Measurements from ENCODE around the gene KLHL35.

The KLHL35 gene

GRCh38 chr11:75435571-75435925, 2.5 kb upstream of the KLHL35 start:
- TF ChIP-seq, protein P1, sequence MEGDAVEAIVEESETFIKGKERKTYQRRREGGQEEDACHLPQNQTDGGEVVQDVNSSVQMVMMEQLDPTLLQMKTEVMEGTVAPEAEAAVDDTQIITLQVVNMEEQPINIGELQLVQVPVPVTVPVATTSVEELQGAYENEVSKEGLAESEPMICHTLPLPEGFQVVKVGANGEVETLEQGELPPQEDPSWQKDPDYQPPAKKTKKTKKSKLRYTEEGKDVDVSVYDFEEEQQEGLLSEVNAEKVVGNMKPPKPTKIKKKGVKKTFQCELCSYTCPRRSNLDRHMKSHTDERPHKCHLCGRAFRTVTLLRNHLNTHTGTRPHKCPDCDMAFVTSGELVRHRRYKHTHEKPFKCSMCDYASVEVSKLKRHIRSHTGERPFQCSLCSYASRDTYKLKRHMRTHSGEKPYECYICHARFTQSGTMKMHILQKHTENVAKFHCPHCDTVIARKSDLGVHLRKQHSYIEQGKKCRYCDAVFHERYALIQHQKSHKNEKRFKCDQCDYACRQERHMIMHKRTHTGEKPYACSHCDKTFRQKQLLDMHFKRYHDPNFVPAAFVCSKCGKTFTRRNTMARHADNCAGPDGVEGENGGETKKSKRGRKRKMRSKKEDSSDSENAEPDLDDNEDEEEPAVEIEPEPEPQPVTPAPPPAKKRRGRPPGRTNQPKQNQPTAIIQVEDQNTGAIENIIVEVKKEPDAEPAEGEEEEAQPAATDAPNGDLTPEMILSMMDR (IDR thresholded peaks at IDR 0.05; ENCODE audit: borderline replicate concordance, control extremely low read depth, extremely low read depth, insufficient read depth, missing control alignments), result no peak
- in situ Hi-C loops (cut with MboI; ENCODE audit: low sequenced_read_pairs, unreplicated experiment), result no loop called here
- DNase-seq (ENCODE audit: low spot score), result no peak

- in situ Hi-C loops (cut with MboI; ENCODE audit: low sequenced_read_pairs, unreplicated experiment), result no loop called here
- TF ChIP-seq, protein P1 (IDR thresholded peaks at IDR 0.05; ENCODE audit: borderline replicate concordance, control extremely low read depth, extremely low read depth, insufficient read depth, missing control alignments), result no peak
- no peak for DNase-seq (ENCODE audit: low spot score)
Observed at GRCh38 chr11:75434886-75435570, 2.0 kb upstream of the KLHL35 start.

- no peak for DNase-seq (ENCODE audit: low spot score)
- in situ Hi-C loops (cut with MboI; ENCODE audit: low sequenced_read_pairs, unreplicated experiment), result no loop called here
- TF ChIP-seq, protein P1 (IDR thresholded peaks at IDR 0.05; ENCODE audit: borderline replicate concordance, control extremely low read depth, extremely low read depth, insufficient read depth, missing control alignments), result no peak
Observed at GRCh38 chr11:75434051-75434450, 1.0 kb upstream of the KLHL35 start.

- DNase-seq (ENCODE audit: low spot score), result no peak
- TF ChIP-seq, protein P1 (IDR thresholded peaks at IDR 0.05; ENCODE audit: borderline replicate concordance, control extremely low read depth, extremely low read depth, insufficient read depth, missing control alignments), result no peak
- in situ Hi-C loops (cut with MboI; ENCODE audit: low sequenced_read_pairs, unreplicated experiment), result no loop called here
Observed at GRCh38 chr11:75433443-75433842, 440 bp upstream of the KLHL35 start.

- in situ Hi-C loops (cut with MboI; ENCODE audit: low sequenced_read_pairs, unreplicated experiment), result no loop called here
- no peak for DNase-seq (ENCODE audit: low spot score)
- TF ChIP-seq, protein P1 (IDR thresholded peaks at IDR 0.05; ENCODE audit: borderline replicate concordance, control extremely low read depth, extremely low read depth, insufficient read depth, missing control alignments), result no peak
Observed at GRCh38 chr11:75431533-75432525, 1.2 kb downstream of the KLHL35 start.

DNA sequence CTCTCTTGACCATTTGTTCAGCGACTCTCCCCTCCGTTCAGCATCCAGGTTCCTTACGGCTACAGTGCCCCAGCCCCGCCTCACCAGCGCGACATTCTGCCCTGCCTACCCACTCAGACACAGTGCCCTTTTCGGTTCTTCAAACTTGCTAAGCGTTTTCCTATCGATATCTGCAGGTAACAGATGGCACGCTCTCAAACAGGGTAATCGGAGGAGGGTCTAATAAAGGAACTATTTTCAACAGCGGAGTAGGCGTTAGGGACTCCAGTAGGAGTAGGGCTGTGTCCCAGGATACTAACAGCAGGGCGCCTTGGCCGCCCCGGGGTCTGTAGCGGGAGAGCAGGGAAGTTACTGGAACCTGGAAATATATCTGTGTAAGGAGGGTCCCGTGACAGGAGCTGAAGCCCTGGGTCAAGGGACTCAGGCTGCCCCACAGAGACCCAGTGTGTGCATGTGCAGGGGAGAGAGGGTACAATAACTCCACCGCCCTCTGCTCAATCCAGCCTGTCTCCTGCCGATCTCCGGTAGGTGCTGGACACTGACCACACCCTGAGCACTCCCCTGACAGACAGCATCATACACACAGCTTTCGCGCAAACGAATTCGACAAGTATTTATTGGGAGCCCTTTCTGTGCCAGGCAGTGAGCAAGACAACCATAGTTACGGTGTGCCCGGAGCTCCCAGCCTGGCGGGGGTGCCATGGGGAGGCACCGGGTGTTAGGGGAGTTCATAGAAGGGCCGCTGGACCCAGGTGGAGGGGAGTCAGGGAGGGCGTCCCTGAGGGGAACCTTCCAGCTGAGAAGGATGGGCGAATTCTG, 2.1 kb downstream of the KLHL35 start:
- TF ChIP-seq, protein P1 (IDR thresholded peaks at IDR 0.05; ENCODE audit: borderline replicate concordance, control extremely low read depth, extremely low read depth, insufficient read depth, missing control alignments), result no peak
- DNase-seq (ENCODE audit: low spot score), result no peak
- in situ Hi-C loops (cut with MboI; ENCODE audit: low sequenced_read_pairs, unreplicated experiment), result no loop called here

Measured in GM13976 (cell line).